PC-3 (cell line): ENCODE data around the gene COP1.

Experiments used
- CTCF ChIP-seq: fragments of 300-600 bp; sonication (generic); conservative IDR thresholded peaks from 2 replicates; pipeline ENCODE4 v1.5.1; 2017; ENCODE audit warnings: antibody characterized with exemption, low read depth, mild to moderate bottlenecking, low read length
- EZH2 ChIP-seq: fragments of 300-600 bp; sonication (generic); IDR thresholded peaks from one replicate; pipeline ENCODE4 v1.6.1; 2017; ENCODE audit warnings: antibody characterized with exemption, mild to moderate bottlenecking, low read length; ENCODE audit not compliant: unreplicated experiment

DNA sequence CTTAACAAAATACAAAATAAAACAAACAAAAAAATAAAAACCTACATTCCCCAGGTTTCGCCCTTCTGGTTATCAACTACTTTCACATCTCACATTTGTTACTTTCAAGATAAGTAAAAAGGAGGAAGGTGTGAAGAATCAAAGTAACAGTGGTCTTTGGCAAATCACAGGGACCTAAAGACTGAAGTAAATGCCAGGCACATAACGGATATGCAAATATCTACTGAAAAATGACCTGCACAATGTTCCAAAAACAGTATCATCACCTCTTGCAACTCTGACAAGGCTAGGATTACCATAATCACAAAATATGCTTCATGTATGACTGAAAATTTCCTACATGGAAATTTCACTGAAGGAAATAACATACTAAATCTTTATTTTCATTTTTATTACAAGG is 29.3 kb downstream of the COP1 start:
- TF ChIP-seq CTCF (no peak), EZH2 (no peak)
